Upper lobe of left lung (tissue), 6 donors: Measurements from ENCODE around the gene SPDEF. TPM values are rescaled to one million over a fixed set of nuclear protein-coding genes. Genes with fewer than 3 reads are reported as not detected.

Source experiments
- ATAC-seq, 2 donors: fragments of 200-7000 bp; cut with Tn5 transposase; one replicate each; pipeline ENCODE4 v1.9.1; 2022; ENCODE audit warnings: mild to moderate bottlenecking in 2 of 2, moderate library complexity in 2 of 2; ENCODE audit not compliant: low FRiP score in 2 of 2
- DNase-seq, 2 donors: peaks; one replicate each; pipeline ENCODE4 v3.0.0-alpha.2; 2019 to 2020
- H3K27ac ChIP-seq, 4 donors: fragments of 200-600 bp; sonication (generic); one replicate each; pipeline ENCODE4 v1.5.1; 2016 to 2019
- H3K27me3 ChIP-seq, 4 donors: fragments of 200-600 bp; sonication (generic); one replicate each; pipeline ENCODE4 v1.5.1; 2017 to 2019
- H3K36me3 ChIP-seq, 4 donors: fragments of 200-600 bp; sonication (generic); one replicate each; pipeline ENCODE4 v1.5.1; 2016 to 2019
- H3K4me1 ChIP-seq, 4 donors: fragments of 200-600 bp; sonication (generic); one replicate each; pipeline ENCODE4 v1.5.1; 2018 to 2019
- H3K4me3 ChIP-seq, 4 donors: fragments of 200-600 bp; sonication (generic); one replicate each; pipeline ENCODE4 v1.5.1; 2017 to 2019; ENCODE audit warnings: mild to moderate bottlenecking in 2 of 4, moderate library complexity in 1 of 4
- H3K9me3 ChIP-seq, 4 donors: fragments of 200-600 bp; sonication (generic); one replicate each; pipeline ENCODE4 v1.5.1; 2018 to 2019
- EP300 ChIP-seq, 4 donors: sonication (generic); formaldehyde crosslinking; IDR thresholded peaks; one replicate each; pipeline ENCODE4 v1.5.1; 2017; ENCODE audit warnings: antibody characterized with exemption in 4 of 4, control low read depth in 2 of 4
- POLR2A ChIP-seq, 4 donors: fragments of 450-650 bp; IDR thresholded peaks; one replicate each; pipeline ENCODE4 v1.5.1; 2016 to 2017; ENCODE audit warnings: antibody characterized with exemption in 4 of 4, mild to moderate bottlenecking in 2 of 4
- POLR2AphosphoS5 ChIP-seq, 2 donors: sonication (generic); formaldehyde crosslinking; IDR thresholded peaks; one replicate each; pipeline ENCODE4 v1.5.1; 2017; ENCODE audit warnings: antibody characterized with exemption in 2 of 2
- WGBS, 2 donors: methylation state at CpG; one replicate each; pipeline ENCODE4 v1.1.5; 2017 to 2018; 5-methylcytosine and 5-hydroxymethylcytosine counted together
- total RNA-seq, 6 donors: library from RNA; depleted of rRNA in 4 of 6; stranded (reverse); fragments of >200 nt in 4 of 6; gene quantifications; one replicate each; pipeline versions ENCODE4 v1.1.0 to v1.2.1, GENCODE V29; 2016 to 2021
- TF ChIP-seq, protein P1 (sequence below), 6 experiments: fragments of 450-650 bp in 4 of 6; fragments of 200-600 bp in 2 of 6; sonication (generic) in 2 of 6; IDR thresholded peaks; one replicate each; pipeline ENCODE4 v1.5.1; 2016 to 2019; ENCODE audit warnings: antibody characterized with exemption in 6 of 6
- donor health status: DM: no; HTN: no; CAD: no; lungs with moderate emphysema.
- donor health status: DM: no; HTN: yes; CAD: no; lungs with severe emphysema.

The SPDEF gene
- total RNA-seq, 6 donors from 2014 or later, result 0.61 to 5.2 (median 3.8) TPM

DNA sequence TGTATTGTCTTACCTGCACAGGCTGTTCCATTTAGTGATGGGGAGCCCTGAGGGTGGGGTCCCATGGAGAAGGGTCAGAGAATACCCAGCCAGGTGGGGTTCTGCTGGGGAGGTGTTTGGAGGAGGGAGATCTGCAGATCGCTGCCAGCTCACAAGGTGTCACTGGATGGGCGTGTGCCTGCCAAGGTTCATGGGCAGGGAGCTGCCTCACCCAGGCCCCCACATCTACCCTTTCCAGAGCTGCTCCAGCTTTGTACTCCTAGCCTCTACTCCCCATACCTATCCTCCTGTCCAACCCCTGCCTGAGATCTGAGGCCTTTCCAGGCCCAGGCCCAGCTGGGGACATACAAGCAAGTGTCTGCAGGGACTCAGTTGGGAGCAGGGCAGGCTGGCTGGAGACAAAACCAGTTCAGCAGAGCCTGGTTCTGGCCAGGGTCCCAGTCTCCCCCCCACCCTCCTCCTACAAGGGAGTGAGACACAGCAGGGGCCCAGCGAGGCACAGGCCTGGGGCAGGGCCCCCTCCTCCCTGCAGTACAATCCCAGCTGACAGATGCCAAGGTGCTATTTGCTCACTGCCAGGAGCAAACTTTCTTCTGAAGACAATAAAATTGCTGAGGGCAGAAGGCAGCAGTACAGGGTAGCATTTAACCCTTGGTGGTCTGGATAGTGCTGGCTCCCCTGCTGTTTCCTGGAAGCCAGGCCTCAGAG lies 19.7 kb downstream of the SPDEF start:
- ATAC-seq (no peak), DNase-seq (peak in 1 of 2 donors; percentile 24)
- H3K4me1 ChIP-seq, result no peaks in the 10 kb centered on the region
- H3K27ac ChIP-seq, result no peak overlapping the region
- no peaks in the 10 kb centered on the region for H3K9me3 ChIP-seq
- no peaks in the 10 kb centered on the region for H3K27me3 ChIP-seq
- TF ChIP-seq POLR2AphosphoS5 (IDR thresholded peaks at IDR 0.05) (no peak), EP300 (IDR thresholded peaks at IDR 0.05) (no peak), POLR2A (IDR thresholded peaks at IDR 0.05) (no peak)
- TF ChIP-seq, protein P1, sequence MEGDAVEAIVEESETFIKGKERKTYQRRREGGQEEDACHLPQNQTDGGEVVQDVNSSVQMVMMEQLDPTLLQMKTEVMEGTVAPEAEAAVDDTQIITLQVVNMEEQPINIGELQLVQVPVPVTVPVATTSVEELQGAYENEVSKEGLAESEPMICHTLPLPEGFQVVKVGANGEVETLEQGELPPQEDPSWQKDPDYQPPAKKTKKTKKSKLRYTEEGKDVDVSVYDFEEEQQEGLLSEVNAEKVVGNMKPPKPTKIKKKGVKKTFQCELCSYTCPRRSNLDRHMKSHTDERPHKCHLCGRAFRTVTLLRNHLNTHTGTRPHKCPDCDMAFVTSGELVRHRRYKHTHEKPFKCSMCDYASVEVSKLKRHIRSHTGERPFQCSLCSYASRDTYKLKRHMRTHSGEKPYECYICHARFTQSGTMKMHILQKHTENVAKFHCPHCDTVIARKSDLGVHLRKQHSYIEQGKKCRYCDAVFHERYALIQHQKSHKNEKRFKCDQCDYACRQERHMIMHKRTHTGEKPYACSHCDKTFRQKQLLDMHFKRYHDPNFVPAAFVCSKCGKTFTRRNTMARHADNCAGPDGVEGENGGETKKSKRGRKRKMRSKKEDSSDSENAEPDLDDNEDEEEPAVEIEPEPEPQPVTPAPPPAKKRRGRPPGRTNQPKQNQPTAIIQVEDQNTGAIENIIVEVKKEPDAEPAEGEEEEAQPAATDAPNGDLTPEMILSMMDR (IDR thresholded peaks at IDR 0.05), result no peak
- whole genome bisulfite sequencing, 2 donors, result 76 to 100% methylated on average over 2 to 3 of the region's 3 CpGs
- no peak overlapping the region for H3K4me3 ChIP-seq
- no peaks in the 10 kb centered on the region for H3K36me3 ChIP-seq

DNA sequence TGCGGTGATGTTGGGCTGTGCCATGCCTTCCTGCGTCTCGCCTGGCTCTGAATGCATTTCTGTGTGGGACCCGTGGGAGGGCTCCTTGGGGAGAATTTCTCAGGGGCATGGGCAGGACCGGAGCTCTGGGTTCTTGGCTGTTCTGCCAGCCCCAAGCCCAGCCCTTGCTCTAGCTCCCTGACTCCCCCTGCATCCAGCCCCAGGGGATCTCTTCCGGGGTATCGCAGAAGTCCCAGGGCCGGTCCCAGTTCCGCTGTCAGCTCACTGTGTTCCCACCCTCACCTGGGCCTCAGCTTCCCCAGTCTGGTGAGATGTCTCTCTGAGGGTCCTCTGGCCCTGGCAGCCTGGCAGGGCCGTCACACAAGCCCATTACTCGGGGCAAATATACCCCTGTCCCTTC lies 20.5 kb downstream of the SPDEF start:
- DNase-seq (peak in 1 of 2 donors; percentile 28), ATAC-seq (no peak)
- no peaks in the 10 kb centered on the region for H3K36me3 ChIP-seq
- no peak overlapping the region for H3K27ac ChIP-seq
- H3K4me1 ChIP-seq, result no peaks in the 10 kb centered on the region
- no peaks in the 10 kb centered on the region for H3K27me3 ChIP-seq
- H3K4me3 ChIP-seq, result no peak overlapping the region
- 77 to 96% methylated on average over 5 to 11 of the region's 11 CpGs for WGBS, 2 donors
- no peaks in the 10 kb centered on the region for H3K9me3 ChIP-seq
- TF ChIP-seq, protein P1 (IDR thresholded peaks at IDR 0.05), result no peak
- no peak for TF ChIP-seq POLR2AphosphoS5 (IDR thresholded peaks at IDR 0.05)
- no peak for TF ChIP-seq EP300 (IDR thresholded peaks at IDR 0.05)
- no peak for TF ChIP-seq POLR2A (IDR thresholded peaks at IDR 0.05)

DNA sequence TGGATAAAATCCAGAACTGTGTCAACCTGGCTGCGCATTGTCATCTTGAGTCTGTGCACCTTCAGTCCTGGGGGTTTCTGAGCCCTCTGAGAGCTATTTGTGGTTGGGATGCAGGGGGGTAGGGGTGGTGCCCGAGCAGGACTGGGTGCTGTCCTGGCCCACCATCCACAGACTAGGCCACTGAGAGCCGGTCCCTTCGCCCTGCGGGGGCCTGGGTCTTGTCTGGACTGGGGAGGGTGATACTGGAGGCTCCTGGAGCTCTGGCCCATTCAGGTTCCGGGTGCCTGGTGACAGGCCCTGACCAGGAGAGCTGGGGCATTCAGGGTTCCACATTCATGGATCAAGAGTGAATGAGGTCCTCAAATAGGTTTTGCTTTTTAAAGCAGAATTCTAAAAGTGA lies 20.9 kb downstream of the SPDEF start:
- 85 to 100% methylated on average over 1 to 5 of the region's 6 CpGs for WGBS, 2 donors
- Histone ChIP-seq H3K4me1 (no peaks in the 10 kb centered on the region), H3K4me3 (no peak overlapping the region), H3K27me3 (no peaks in the 10 kb centered on the region), H3K27ac (no peak overlapping the region), H3K9me3 (no peaks in the 10 kb centered on the region), H3K36me3 (no peaks in the 10 kb centered on the region)
- peak in 1 of 2 donors; percentile 39 for DNase-seq
- no peak for TF ChIP-seq POLR2AphosphoS5 (IDR thresholded peaks at IDR 0.05)
- TF ChIP-seq, protein P1 (IDR thresholded peaks at IDR 0.05), result no peak
- TF ChIP-seq POLR2A (IDR thresholded peaks at IDR 0.05), result no peak
- TF ChIP-seq EP300 (IDR thresholded peaks at IDR 0.05), result no peak
- ATAC-seq, result no peak

DNA sequence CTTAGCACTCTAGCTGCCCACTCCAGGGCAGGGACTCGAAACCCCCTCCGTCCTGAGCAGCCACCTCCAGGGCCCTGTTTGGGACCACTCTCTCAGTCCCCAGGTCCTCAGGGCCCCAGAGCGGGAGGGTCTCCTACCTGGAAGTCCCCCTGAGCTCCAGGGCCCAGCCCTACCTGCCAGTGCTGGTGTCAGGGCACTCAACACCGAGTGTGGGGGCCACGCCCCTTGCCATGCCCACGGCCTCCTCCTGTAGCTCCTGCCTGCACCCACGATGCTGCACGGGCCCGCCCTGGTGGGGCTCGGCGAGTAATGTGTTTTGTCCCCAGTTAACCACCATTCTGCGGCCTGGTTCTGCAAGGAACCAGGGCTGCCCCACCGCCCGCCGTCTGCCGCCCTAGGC lies 21.5 kb downstream of the SPDEF start:
- no peaks in the 10 kb centered on the region for H3K9me3 ChIP-seq
- WGBS, 2 donors, result 77 to 93% methylated on average over 9 to 14 of the region's 16 CpGs
- no peak overlapping the region for H3K4me3 ChIP-seq
- no peak for TF ChIP-seq POLR2A (IDR thresholded peaks at IDR 0.05)
- no peak for TF ChIP-seq EP300 (IDR thresholded peaks at IDR 0.05)
- TF ChIP-seq, protein P1 (IDR thresholded peaks at IDR 0.05), result no peak
- TF ChIP-seq POLR2AphosphoS5 (IDR thresholded peaks at IDR 0.05), result no peak
- H3K27ac ChIP-seq, result no peak overlapping the region
- no peaks in the 10 kb centered on the region for H3K4me1 ChIP-seq
- peak in 1 of 2 donors; percentile 77 for DNase-seq
- H3K27me3 ChIP-seq, result no peaks in the 10 kb centered on the region
- H3K36me3 ChIP-seq, result no peaks in the 10 kb centered on the region
- no peak for ATAC-seq

DNA sequence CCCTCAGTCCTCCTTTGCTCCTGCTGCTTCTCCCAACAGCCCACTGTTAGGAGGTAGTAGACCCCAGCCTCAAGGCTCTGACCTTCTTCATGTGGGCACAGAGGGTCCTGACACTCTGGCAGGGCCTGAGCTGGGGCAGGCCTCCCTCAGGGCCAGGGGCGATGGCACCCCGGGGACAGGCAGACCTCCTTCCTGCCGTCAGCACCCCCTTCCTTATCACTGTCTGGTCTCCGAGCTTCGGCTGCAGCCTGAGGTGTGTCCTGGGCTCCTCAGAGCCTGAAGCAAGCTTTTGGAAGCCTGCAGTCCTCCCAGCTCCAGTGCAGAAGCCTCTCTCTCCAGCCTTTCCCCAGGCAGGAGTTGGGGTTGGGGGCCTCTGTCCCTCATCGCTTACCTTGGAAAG lies 22.0 kb downstream of the SPDEF start:
- H3K4me3 ChIP-seq, result no peak overlapping the region
- WGBS, 2 donors, result 83 to 87% methylated on average over 1 to 5 of the region's 6 CpGs
- no peaks in the 10 kb centered on the region for H3K4me1 ChIP-seq
- no peaks in the 10 kb centered on the region for H3K27me3 ChIP-seq
- ATAC-seq (no peak), DNase-seq (peak in 1 of 2 donors; percentile 54)
- no peaks in the 10 kb centered on the region for H3K36me3 ChIP-seq
- H3K27ac ChIP-seq, result no peak overlapping the region
- TF ChIP-seq, protein P1 (IDR thresholded peaks at IDR 0.05), result no peak
- no peak for TF ChIP-seq EP300 (IDR thresholded peaks at IDR 0.05)
- no peak for TF ChIP-seq POLR2AphosphoS5 (IDR thresholded peaks at IDR 0.05)
- TF ChIP-seq POLR2A (IDR thresholded peaks at IDR 0.05), result no peak
- no peaks in the 10 kb centered on the region for H3K9me3 ChIP-seq
